ENCODE measurements around the gene LCE1E.

- TF ChIP-seq, protein P1, sequence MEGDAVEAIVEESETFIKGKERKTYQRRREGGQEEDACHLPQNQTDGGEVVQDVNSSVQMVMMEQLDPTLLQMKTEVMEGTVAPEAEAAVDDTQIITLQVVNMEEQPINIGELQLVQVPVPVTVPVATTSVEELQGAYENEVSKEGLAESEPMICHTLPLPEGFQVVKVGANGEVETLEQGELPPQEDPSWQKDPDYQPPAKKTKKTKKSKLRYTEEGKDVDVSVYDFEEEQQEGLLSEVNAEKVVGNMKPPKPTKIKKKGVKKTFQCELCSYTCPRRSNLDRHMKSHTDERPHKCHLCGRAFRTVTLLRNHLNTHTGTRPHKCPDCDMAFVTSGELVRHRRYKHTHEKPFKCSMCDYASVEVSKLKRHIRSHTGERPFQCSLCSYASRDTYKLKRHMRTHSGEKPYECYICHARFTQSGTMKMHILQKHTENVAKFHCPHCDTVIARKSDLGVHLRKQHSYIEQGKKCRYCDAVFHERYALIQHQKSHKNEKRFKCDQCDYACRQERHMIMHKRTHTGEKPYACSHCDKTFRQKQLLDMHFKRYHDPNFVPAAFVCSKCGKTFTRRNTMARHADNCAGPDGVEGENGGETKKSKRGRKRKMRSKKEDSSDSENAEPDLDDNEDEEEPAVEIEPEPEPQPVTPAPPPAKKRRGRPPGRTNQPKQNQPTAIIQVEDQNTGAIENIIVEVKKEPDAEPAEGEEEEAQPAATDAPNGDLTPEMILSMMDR (IDR thresholded peaks at IDR 0.05) = no peak
- no peak for TF ChIP-seq POLR2A (IDR thresholded peaks at IDR 0.05)
Observed at GRCh38 chr1:152741656-152742055, 44.4 kb upstream of the LCE1E start.

Data from body of pancreas (tissue), 4 donors.